ENCODE data around the gene MARCKSL1.

Gene MARCKSL1

GRCh38 chr1:32335790-32336590, at the start of gene MARCKSL1:
Gene MARCKSL1 (minus strand): TSS chr1:32336233. CDS start chr1:32336033, 200 bp downstream.
- TF ChIP-seq, protein P1, sequence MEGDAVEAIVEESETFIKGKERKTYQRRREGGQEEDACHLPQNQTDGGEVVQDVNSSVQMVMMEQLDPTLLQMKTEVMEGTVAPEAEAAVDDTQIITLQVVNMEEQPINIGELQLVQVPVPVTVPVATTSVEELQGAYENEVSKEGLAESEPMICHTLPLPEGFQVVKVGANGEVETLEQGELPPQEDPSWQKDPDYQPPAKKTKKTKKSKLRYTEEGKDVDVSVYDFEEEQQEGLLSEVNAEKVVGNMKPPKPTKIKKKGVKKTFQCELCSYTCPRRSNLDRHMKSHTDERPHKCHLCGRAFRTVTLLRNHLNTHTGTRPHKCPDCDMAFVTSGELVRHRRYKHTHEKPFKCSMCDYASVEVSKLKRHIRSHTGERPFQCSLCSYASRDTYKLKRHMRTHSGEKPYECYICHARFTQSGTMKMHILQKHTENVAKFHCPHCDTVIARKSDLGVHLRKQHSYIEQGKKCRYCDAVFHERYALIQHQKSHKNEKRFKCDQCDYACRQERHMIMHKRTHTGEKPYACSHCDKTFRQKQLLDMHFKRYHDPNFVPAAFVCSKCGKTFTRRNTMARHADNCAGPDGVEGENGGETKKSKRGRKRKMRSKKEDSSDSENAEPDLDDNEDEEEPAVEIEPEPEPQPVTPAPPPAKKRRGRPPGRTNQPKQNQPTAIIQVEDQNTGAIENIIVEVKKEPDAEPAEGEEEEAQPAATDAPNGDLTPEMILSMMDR (IDR thresholded peaks at IDR 0.05; ENCODE audit: insufficient read depth, missing control alignments): no peak
- peak; percentile 82 for DNase-seq (ENCODE audit: insufficient read length, low spot score)

DNA sequence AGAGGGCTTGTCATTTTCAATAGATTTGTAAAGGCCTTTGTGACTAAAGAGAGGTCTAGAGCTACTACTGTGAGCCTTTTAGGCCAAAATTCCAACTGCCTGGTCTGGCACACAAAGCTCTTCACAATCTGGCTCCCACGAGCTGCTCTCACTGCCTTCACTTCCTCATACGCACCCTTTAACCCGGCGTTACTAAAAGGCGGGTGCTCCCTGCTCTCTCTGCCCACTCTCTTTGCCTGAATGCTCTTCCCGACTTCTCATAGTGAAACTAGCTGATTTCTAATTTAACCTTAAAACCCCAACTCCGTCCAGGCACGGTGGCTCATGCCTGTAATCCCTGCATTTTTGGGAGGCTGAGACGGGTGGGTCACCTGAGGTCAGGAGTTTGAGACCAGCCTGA, 44.0 kb upstream of the MARCKSL1 start:
- DNase-seq (ENCODE audit: insufficient read length, low spot score): no peak
- FAIRE-seq: no peak

More at GRCh38 chr1:32335790-32336590, at the start of gene MARCKSL1:
- FAIRE-seq: no peak

GRCh38 chr1:32377541-32378220, 41.6 kb upstream of the MARCKSL1 start:
- no peak for FAIRE-seq
- TF ChIP-seq, protein P1 (IDR thresholded peaks at IDR 0.05; ENCODE audit: insufficient read depth, missing control alignments): no peak
- no peak for DNase-seq (ENCODE audit: insufficient read length, low spot score)

More for the DNA sequence above, 44.0 kb upstream of the MARCKSL1 start:
- TF ChIP-seq, protein P1 (IDR thresholded peaks at IDR 0.05; ENCODE audit: insufficient read depth, missing control alignments): no peak

- no peak for FAIRE-seq
- TF ChIP-seq, protein P1 (IDR thresholded peaks at IDR 0.05; ENCODE audit: insufficient read depth, missing control alignments): no peak
- no peak for DNase-seq (ENCODE audit: insufficient read length, low spot score)
Measured at GRCh38 chr1:32376199-32376598, 40.2 kb upstream of the MARCKSL1 start.

- FAIRE-seq: no peak
- TF ChIP-seq, protein P1 (IDR thresholded peaks at IDR 0.05; ENCODE audit: insufficient read depth, missing control alignments): no peak
Measured at GRCh38 chr1:32373996-32374592, 38.1 kb upstream of the MARCKSL1 start.

GRCh38 chr1:32372149-32372756, 36.2 kb upstream of the MARCKSL1 start:
- no peak for DNase-seq (ENCODE audit: insufficient read length, low spot score)
- FAIRE-seq: no peak

More at GRCh38 chr1:32373996-32374592, 38.1 kb upstream of the MARCKSL1 start:
- no peak for DNase-seq (ENCODE audit: insufficient read length, low spot score)

More at GRCh38 chr1:32372149-32372756, 36.2 kb upstream of the MARCKSL1 start:
- TF ChIP-seq, protein P1 (IDR thresholded peaks at IDR 0.05; ENCODE audit: insufficient read depth, missing control alignments): no peak
